ENCODE data around the gene MEX3D.
"Not testable (repeated sequence)": the region's sequence is repeated elsewhere in the genome, so short reads cannot be mapped to it uniquely, and the experiment has no call there.

MEX3D gene

GRCh38 chr19:1533510-1534150 lies 34.5 kb downstream of the MEX3D start:
- no peak for DNase-seq

- DNase-seq = no peak
Measured at GRCh38 chr19:1532003-1532402, 36.1 kb downstream of the MEX3D start.

- DNase-seq = no peak
Measured at GRCh38 chr19:1531587-1531986, 36.5 kb downstream of the MEX3D start.

- DNase-seq = not testable (repeated sequence)
Measured at GRCh38 chr19:1530856-1531255, 37.3 kb downstream of the MEX3D start.

- DNase-seq = no peak
Measured at GRCh38 chr19:1529430-1529816, 38.7 kb downstream of the MEX3D start.

DNA sequence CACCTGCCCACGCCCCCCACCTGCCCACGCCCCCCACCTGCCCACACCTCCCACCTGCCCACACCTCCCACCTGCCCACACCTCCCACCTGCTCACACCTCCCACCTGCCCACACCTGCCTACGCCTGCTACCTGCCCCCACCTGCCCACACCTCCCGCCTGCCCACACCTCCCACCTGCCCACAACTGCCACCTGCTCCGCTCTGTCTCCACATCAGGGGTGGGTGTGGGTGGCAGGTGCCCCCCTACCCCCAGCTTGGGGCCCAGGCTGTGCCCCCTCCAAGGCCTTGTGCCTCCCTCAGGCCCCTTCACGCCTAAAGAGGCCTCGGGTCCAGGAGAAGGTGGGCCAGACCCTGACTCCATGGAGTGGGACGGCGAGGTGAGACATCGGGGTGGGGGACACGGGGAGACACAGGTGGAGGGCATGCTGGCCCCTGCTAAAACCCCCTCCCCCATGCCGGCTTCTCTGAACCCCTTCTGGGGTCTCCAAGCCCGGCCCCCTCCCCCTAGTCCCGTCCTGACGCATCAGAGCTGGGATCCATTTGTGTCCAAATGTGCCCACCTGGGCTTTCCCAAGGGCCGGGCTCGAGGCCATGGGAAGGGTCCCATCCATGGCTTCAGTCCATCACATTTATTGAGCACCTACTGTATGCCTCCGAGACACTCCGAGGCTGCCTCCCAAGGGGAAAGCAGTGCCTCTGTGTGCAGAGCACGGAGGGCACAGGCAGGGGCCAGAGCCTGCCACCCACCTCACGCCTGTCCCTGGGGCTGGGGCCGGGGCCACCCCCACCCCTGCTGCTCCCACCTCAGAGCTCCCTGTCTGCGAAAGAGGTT lies 39.3 kb downstream of the MEX3D start:
- DNase-seq = no peak

DNA sequence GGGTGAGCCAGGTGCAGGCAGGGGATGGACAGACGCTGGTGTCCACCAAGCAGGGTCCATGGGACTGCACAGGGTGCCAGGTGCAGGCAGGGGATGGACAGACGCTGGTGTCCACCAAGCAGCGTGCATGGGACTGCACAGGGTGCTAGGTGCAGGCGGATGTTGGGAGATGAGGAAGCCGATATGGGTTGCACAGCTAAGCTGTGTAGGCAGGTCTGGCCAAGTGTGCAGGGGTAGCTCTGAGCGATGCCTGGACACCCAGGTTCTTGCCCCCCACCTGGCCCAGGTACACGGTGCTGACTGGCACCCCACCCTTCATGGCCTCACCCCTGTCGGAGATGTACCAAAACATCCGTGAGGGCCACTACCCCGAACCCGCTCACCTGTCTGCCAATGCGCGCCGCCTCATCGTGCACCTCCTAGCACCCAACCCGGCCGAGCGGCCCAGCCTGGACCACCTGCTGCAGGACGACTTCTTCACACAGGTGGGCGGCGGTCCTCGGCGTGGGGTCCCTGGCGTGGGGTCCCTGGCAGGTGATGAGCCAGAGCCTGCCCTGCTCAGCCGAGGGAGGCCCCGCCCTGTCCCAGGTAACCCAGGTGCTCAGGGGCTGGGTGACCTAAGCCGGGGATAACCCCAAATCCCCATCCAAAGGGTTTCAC lies 40.3 kb downstream of the MEX3D start:
- DNase-seq = no peak

DNA sequence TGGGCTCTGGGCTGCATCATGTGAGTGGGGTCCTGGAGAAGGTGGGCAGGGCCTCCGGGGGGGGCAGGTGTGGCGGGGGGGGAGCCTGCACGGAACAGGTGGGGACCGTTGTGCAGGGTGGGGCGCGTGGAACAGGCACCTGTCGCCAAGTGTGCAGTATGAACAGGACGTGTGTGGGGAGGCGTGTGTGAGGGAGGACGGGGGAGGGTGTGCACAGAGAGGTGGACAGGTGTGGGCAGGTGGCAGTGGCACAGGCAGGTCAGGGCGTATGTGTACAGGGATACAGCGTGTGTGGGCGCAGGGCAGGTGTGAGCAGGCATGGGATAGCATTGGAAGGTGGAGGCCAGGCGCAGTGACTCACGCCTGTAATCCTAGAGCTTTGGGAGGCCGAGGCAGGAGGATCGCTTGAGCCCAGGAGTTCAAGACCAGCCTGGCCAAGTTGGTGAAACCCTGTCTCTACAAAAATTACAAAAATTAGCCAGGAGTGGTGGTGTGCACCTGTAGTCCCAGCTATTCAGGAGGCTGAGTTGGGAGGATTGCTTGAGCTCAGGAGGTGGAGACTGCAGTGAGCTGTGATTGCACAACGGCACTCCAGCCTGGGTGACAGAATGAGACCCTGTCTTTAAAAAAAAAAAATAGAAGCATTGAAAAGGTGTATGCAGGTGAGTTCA lies 41.0 kb downstream of the MEX3D start:
- DNase-seq = no peak

GRCh38 chr19:1526066-1526778 lies 41.9 kb downstream of the MEX3D start:
- no peak for DNase-seq

- DNase-seq = no peak
Measured at GRCh38 chr19:1525343-1525742, 42.8 kb downstream of the MEX3D start.

GRCh38 chr19:1524972-1525325 lies 43.2 kb downstream of the MEX3D start:
- no peak for DNase-seq

- DNase-seq = no peak
Measured at GRCh38 chr19:1524287-1524971, 43.7 kb downstream of the MEX3D start.

DNA sequence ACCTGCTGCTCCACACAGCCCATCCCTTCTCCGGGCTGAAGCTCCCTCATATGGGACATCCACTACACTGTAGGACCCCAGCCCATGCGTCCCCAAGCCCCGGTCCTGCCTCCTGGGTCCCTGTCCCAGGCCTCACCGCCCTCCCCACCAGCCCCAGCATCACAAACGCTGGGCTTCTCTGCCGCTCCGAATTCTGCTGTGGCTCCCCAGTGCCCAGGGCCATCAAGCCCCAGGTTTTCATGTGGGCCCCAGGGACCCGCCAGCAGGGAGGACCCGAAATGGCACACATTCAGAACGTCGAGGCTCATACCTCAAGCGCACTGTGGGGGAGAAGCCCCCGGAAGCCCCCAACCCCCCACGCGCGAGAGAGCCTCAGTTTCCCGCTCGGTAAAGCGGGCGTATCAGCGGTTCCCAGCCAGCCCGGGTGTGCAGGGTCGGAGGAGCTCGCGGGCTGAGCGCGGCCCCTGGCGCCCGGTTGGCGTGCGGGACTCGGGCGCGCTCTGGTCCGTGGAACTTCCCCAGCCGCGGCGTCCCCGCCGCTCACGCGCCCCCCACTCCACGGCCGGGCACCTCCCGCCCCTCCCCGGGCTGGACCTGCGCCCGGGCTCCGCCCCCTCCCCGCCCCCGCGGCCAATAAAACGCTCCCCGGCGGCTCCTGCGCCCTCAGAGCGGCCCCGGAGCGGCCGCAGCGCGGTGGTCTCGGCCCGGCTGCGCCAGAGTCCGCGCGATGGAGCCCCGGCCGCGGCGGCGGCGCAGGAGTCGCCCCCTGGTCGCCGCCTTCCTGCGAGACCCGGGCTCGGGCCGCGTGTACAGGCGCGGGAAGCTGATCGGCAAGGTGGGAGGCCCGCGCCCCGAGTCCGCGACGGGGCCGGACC lies 44.5 kb downstream of the MEX3D start, which contains the start of gene PLK5:
Gene PLK5 (plus strand): TSS at position 666 of the 875 bp plus-strand sequence. CDS start 2,920 bp downstream, outside the sequence.
- no peak for DNase-seq

- DNase-seq = no peak
Measured at GRCh38 chr19:1522838-1523237, 45.3 kb downstream of the MEX3D start.

GRCh38 chr19:1522061-1522460 lies 46.1 kb downstream of the MEX3D start:
- DNase-seq = no peak

DNA sequence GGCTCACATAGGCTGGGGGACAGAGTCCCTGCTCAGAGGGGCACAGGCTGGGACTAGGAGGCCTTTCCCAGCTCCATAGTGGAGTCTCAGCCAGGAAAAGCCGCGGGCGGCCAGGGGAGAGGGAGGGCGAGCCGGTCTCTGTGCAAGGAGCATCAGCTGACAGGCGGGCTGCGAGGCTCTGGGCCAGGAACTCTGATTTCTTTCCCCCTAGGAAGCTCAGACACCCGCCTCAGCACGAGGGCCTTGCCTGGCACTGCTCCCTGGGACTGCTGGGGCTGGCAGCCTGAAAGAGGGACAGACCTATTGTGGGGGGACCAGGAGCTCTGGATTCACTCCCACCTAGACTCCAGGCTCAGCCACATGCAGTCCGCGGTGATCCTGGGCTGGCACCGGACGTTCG lies 46.5 kb downstream of the MEX3D start:
- no peak for DNase-seq

DNA sequence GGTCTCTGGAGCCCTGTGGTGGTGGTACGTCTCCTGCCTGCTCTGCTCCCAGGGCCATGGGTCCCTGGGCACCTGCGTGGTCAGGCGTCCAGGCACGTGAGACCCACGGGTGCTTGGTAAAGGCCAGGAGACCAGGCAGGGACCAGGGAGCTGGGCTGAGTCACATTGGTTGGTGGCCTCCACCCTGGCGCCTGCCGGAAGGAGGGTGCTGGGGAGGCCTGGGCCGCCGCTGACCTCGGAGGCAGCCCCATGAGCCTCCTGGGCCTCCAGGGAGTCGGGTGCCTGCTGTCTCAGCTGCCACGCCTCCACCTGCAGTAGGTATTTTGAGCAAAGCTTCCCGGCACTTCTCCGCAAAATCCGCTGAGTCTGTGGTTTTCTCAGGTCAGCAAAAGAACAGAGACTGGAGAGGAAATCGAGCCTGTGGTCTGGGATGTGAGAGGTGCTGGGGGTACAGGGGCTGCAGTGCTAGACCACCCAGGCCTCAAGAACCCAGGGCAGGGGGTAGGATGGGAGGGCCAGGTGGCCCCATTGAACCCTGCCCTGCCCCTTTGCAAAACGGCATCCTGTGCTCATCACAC lies 47.8 kb downstream of the MEX3D start:
- DNase-seq = no peak

- DNase-seq = not testable (repeated sequence)
Measured at GRCh38 chr19:1519802-1520201, 48.3 kb downstream of the MEX3D start.

DNA sequence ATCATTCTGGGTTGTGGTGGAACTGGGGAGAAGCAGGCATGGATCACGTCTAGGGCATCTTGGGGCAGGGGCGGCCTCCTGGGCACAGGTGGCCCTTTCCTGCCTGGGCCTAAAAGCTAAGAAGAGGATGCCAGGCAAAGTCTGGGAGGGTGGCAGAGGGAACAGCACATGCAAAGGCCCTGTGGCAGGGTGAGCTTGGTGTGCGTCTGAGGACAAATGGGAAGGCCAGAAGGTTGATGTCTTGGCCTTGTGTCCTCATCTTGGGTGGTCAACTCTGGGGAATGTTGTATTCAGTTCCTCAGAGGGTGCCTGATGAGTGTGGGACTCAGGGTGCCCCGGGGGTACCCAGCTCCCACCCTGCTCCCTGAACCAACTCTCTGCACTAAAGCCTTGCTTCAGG lies 49.7 kb downstream of the MEX3D start:
- DNase-seq = no peak

DNA sequence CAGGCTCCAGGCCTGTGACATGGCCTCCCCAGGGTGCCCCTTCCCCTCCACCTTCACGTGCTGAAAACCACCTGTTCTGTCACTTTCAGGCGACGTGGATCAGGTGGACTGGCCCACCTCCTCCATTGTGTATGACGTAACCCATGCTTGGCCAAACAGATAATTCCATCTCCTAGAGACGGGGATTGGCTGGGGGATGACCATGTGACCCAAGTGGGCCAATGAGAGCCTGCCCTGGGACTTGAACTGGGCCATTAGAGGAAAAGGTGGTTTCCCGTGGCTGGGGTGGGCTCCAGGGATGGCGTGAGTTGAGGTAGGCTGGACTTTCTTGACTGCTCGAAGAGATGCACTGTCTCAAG lies 51.8 kb downstream of the MEX3D start:
- DNase-seq = no peak

Data from NCI-H1105 (cell line).